Stimulated activated CD8-positive, alpha-beta memory T cell treated with anti-CD3 and anti-CD28 coated beads, Interleukin-12 subunit alpha, Interleukin-12 subunit beta, amount 100 ng/mL, for 4 hours (primary cell): ENCODE measurements around the gene STK40.

Experiments
- DNase-seq: peaks from one replicate; pipeline ENCODE4 v3.0.0-alpha.2; 2020; ENCODE audit warnings: low read depth

Gene STK40

DNA sequence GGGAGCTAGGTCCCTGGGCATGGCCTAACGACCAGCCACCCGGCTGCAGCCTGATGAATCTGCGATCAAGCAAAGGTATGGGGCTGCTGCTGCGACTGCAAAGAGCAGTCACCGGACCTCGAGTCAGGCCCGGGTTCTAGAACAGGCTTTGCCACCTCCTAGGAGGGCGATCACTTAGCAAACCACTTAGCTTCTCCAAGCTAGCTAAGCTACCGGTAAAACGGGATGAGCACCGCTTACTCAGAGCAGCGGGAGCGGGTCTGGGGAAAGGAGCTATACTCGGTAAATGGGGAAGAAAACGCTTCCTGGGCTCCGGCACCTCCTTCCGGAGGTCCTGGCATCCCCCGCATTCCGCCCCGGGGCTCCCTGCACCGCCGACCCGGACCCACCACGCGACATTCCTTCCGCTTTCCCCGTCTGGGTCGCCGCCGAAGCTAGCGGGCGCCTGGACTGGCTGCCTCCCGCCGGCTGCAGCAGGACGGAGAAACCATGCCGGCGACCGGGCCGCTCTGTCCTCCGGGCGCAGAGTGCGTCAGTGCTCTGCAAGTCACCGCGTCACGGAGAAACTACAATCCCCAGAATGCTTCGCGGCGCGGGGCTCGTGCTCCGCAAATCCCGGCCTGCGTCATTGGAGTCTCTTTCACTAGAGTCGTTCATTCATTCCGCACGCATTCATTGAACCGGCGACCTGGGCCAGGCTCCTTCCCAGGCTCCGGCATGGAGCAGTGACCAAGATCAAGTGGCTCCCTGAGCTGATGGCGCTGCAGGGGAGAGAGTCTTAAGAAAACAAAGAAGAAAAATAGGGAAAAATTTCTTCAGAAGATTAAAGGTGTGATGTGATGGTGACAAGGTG lies 11.9 kb upstream of the STK40 start, which contains the start of gene LSM10:
TSS of gene LSM10 (minus strand) at position 531 of the 853 bp plus-strand sequence. CDS start 3,779 bp downstream, outside the sequence.
- peak; percentile 80 for DNase-seq

DNA sequence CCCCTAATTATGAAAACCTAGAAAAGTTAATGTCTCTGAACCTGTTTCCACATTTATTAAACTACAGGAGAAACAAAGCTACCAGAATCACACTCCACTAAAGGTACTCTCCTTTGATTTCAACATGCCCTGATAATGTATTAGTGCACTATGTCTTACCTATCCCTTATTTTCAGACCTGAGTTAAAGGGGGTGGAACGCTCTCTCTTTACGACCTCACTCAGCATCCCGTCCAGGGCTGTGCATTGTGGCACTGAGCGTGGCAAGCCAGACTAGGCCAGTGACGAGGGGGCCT lies 11.3 kb upstream of the STK40 start:
- DNase-seq = no peak

DNA sequence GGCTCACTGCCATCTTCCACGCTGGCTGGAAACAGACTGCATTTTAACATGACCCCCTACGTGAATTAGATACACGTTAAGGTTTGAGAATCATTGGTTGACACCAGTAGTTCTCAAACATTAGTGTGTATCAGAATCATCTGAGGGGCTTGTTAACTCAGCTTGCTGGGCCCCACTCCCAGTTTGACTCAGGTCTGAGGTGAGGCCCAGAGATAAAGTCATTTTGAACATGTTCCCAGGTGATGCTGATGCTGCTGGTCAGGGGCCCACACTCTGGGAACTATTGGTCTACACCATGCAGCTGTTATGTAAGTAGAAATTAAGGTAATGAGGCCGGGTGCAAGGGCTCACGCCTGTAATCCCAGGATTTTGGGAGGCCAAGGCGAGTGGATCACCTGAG lies 10.6 kb upstream of the STK40 start:
- DNase-seq = no peak

- DNase-seq = no peak
Observed at GRCh38 chr1:36393686-36394085, 8.0 kb upstream of the STK40 start.

DNA sequence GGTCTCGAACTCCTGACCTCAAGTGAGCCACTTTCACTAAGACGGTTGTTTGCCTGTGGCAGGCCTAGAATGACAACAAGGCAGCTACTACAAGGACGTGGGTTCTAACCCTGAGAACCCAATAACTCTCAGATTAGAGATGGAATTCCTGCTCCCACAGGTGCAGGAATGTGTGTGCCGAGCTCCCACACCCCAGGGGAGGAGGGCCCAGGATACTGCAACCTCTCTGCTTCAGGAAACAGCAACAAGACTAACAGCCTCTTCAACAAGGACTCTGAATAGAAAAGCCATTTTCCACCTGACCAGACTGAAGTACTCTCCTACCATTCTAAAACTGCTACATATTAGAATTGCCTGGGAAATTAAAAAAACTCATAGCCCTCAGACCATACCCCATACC lies 7.1 kb upstream of the STK40 start:
- DNase-seq = no peak

- no peak for DNase-seq
Observed at GRCh38 chr1:36391271-36391670, 5.5 kb upstream of the STK40 start.

GRCh38 chr1:36390411-36390810 lies 4.7 kb upstream of the STK40 start:
- DNase-seq = no peak

DNA sequence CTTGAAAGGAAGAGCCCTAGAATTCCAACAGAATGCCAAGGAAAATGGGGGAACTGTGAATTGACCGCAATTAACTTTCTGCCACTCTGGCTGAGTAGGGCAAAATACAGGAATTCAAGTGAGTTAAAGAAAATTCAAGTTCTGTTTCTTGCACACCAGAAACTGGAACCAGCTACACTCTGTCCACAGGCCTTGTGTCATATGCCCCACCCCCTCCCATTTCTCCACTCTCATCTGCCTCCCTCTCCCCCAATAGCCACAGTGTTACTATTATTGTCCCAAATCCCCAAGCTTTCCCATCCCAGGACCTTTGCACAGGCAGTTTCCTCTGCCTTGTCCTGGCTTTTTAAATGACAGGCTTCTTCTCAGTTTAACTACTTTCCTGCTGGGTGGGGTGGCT lies 4.3 kb upstream of the STK40 start:
- no peak for DNase-seq

- no peak for DNase-seq
Observed at GRCh38 chr1:36389261-36389660, 3.5 kb upstream of the STK40 start.

GRCh38 chr1:36387141-36387949 lies 1.6 kb upstream of the STK40 start:
- DNase-seq = no peak

GRCh38 chr1:36386265-36387140 lies 779 bp upstream of the STK40 start:
- DNase-seq = peak; percentile 76

GRCh38 chr1:36384542-36385409 lies 948 bp downstream of the STK40 start:
- peak; percentile 19 for DNase-seq

DNA sequence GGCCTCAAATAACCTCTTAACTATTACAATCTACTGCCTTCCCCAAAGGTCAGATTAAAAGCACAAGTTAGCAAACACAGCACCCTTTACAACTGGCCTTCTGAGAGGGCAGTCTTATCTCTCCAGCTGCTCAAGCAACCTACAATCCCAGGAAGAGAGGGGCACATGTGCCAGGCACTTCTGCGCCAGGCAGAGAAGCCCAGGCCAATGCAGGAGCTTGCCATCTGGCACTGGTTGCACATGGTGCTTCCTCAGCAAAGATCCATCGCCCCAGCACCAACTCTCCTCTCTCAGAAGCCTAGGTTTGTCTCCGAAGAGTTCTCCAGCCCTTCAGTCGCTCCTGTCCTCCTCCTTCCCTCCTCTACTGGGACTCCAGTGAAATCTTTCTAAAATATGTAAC lies 2.5 kb downstream of the STK40 start:
- no peak for DNase-seq

DNA sequence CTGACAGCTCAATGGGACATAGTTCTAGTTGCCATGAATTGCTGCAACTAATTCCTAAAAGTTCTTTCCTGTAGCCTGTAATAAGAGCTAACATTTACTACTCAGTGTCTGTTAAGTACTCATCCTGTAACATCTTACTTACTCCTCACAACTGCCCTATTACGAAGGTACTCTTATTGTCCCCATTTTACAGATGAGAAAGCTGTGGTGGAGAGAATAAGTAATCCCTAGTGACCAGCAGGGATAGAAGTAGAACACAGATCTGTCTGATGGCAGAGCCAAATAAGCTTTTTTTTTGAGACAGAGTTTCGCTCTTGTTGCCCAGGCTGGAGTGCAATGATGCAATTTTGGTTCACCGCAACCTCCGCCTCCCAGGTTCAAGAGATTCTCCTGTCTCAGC lies 3.1 kb downstream of the STK40 start:
- DNase-seq = no peak

- DNase-seq = no peak
Observed at GRCh38 chr1:36382231-36382630, 3.5 kb downstream of the STK40 start.

DNA sequence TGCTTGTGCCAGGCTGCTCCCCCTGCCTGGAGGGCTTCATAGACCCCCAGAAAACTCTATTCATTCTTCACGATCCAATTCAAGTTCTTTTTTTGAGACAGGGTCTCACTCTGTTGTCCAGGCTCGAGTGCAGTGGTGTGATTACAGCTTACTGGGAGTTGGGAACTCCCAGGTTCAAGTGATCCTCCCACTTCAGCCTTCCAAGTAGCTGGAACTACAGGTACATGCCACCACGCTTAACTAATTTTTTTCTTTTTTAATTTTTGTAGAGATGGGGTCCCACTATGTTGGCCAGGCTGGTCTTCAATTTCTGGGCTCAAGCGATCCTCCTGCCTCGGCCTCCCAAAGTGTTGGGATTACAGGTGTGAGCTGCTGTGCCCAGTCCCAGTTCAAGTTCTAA lies 4.3 kb downstream of the STK40 start:
- DNase-seq = no peak

DNA sequence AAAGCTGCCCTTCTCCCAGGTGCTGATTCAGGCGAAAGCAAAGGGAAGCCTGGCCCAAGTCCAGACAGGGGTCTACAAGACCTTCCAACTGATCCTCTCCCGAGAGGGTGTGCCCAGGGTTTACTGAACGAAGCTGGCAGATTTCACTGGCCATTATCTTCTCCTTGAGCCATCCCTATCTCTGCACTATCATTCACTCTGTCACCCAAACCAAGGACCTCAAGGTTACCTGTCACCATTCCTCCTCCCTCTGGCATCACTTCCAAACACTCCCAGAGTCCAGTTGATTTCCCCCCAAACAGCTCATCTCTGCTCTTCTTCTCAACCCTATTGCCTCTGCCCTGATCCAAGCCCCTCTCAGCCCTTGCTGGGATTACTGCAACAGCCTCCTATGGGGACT lies 4.9 kb downstream of the STK40 start:
- DNase-seq = no peak

GRCh38 chr1:36380143-36380619 lies 5.5 kb downstream of the STK40 start:
- no peak for DNase-seq

DNA sequence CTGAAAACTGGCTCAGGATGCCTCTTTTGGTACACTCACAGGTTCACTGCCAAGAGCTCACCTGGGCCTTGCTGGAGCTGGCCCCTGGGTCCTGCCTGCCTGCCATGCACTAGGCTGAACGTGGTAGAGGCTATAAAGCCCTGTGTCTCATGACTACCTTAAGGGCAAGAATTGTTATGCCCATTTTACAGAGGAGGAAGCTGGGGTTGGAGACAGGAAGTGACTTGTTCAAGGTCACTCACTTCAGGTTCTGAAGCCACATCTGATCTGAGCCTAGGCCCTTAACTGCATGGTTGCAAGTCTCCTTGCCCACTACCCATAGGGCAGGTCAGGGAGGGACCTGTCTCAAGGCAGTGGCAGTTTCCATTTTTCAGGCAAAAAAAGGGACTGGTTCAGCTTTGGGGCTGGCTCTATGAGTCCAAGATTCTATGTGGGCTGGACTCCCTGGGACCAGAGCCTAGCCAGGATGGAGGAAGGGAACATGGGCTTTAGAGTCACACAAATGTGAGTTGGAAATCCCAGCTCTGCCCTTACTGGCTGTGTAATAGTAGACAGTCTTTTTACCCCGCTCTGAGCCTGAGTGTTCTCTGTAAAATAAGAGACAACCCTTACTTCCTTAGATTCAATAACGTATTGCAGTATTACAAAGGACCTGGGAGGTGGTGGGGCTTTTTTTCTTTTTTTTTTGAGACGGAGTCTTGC lies 7.8 kb downstream of the STK40 start:
- no peak for DNase-seq

GRCh38 chr1:36372617-36373016 lies 13.1 kb downstream of the STK40 start:
- no peak for DNase-seq
